ENCODE results near the gene MTRF1. TPM values are rescaled to one million over a fixed set of nuclear protein-coding genes. Genes with fewer than 3 reads are reported as not detected.

The MTRF1 gene
- total and polyA plus RNA-seq, 2 of the 4 experiments (the other 2 are of a cell fraction), result 9.7 to 12.4 TPM

DNA sequence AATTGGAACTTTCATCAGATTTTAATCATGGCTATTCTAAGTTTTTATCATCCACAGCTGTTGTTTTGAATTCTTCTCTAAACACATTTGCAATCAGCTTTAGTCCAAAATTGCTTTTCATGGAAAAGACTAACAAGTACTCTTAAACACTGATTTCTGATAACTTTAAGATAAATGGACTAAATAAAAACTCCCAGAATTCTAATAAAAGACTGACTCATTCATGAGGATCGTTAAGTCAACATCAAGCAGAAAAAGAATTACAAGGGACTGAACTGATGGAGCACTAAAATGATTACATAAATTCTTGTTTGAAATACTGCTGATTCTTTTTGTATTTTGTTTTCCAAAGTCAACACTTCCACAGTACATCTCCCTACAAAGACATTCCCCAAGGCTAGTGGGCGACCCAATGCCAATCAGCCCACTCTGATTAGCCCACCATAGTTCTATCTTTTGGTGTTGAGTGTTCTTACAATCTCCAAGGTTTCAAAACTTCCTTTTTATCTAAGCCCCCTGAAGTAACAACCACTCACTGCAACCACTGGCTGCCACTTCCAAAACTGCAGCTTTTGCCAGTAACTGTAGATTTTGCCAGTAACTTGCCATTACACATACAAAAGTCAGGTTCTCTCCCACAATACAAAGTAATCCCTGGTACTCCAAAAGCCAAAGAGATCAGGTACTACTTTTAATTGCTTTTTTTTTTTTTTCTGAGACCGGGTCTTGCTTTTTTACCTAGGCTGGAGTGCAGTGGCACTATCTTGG lies 33.7 kb upstream of the MTRF1 start:
- H2AK5ac ChIP-seq (ENCODE audit: low read depth, low read length), result no peak overlapping the region
- no peak overlapping the region for H4K5ac ChIP-seq (ENCODE audit: low read depth, low read length)
- no peak overlapping the region for H3K4me3 ChIP-seq (ENCODE audit: insufficient read depth, low read depth, low read length)
- H4K91ac ChIP-seq (ENCODE audit: insufficient read depth, low read depth, low read length), result no peak overlapping the region
- ChIA-PET CTCF (no interaction called here), POLR2A (ENCODE audit: unreplicated experiment) (no interaction called here)
- no peaks in the 10 kb centered on the region for H3K9me3 ChIP-seq (ENCODE audit: control insufficient read depth, insufficient read depth, low read length)
- H2BK15ac ChIP-seq (ENCODE audit: low read depth, low read length), result no peak overlapping the region
- no peak for ATAC-seq (ENCODE audit: low read depth)
- no peak overlapping the region for H3K56ac ChIP-seq (ENCODE audit: extremely low read depth, insufficient read depth, low read length)
- no peaks in the 10 kb centered on the region for H3K36me3 ChIP-seq (ENCODE audit: control insufficient read depth, insufficient read depth, low read length)
- no peak overlapping the region for H2AFZ ChIP-seq (replicated peaks; ENCODE audit: low read length, poor library complexity)
- H3K79me1 ChIP-seq (ENCODE audit: low read depth in 1 of 2, low read length in 2 of 2), result no peaks in the 10 kb centered on the region
- WGBS, 2 experiments (ENCODE audit: extremely low coverage in 2 of 2, insufficient read length in 1 of 2), result no CpG with 5 or more reads among the region's 3 CpGs
- H3K27ac ChIP-seq (ENCODE audit: insufficient read depth, low read length), result no peak overlapping the region
- no peak overlapping the region for H3K4ac ChIP-seq (ENCODE audit: low read depth, low read length)
- no peak overlapping the region for H3K23ac ChIP-seq (ENCODE audit: low read depth, low read length)
- no peak overlapping the region for H4K8ac ChIP-seq (ENCODE audit: low read depth in 2 of 2, low read length in 2 of 2)
- TF ChIP-seq RCOR1 (IDR thresholded peaks at IDR 0.05; ENCODE audit: insufficient replicate concordance, low read length) (no peak), MXI1 (IDR thresholded peaks at IDR 0.05; ENCODE audit: borderline replicate concordance, low read depth, low read length) (no peak), FOS (IDR thresholded peaks at IDR 0.05; ENCODE audit: low read depth, low read length) (no peak), MAZ (IDR thresholded peaks at IDR 0.05; ENCODE audit: borderline replicate concordance, low read depth, low read length) (no peak), MAFK (IDR thresholded peaks at IDR 0.05; ENCODE audit: low read depth, low read length) (no peak), BHLHE40 (IDR thresholded peaks at IDR 0.05; ENCODE audit: low read depth, low read length) (no peak)
- TF ChIP-seq, protein P1, sequence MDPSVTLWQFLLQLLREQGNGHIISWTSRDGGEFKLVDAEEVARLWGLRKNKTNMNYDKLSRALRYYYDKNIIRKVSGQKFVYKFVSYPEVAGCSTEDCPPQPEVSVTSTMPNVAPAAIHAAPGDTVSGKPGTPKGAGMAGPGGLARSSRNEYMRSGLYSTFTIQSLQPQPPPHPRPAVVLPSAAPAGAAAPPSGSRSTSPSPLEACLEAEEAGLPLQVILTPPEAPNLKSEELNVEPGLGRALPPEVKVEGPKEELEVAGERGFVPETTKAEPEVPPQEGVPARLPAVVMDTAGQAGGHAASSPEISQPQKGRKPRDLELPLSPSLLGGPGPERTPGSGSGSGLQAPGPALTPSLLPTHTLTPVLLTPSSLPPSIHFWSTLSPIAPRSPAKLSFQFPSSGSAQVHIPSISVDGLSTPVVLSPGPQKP (IDR thresholded peaks at IDR 0.05; ENCODE audit: borderline replicate concordance, low read depth, low read length), result no peak
- no peak overlapping the region for H3K9ac ChIP-seq (ENCODE audit: low read depth, low read length)
- no peak for DNase-seq
- no peaks in the 10 kb centered on the region for H3K4me1 ChIP-seq (ENCODE audit: control insufficient read depth, insufficient read depth, low read length)
- H2BK120ac ChIP-seq (ENCODE audit: low read depth, low read length), result no peak overlapping the region
- H2BK20ac ChIP-seq (ENCODE audit: low read depth, low read length), result no peak overlapping the region
- H3K9me1 ChIP-seq (ENCODE audit: insufficient read depth, low read length), result no peaks in the 10 kb centered on the region
- no peak overlapping the region for H3K18ac ChIP-seq (ENCODE audit: low read depth, low read length)
- no peak overlapping the region for H3K14ac ChIP-seq (replicated peaks; ENCODE audit: low read depth, low read length)
- in situ Hi-C loops (cut with MboI; ENCODE audit: low sequenced_read_pairs) (no loop called here), intact Hi-C loops (cut with micrococcal nuclease) (no loop called here), dilution Hi-C loops (cut with HindIII; ENCODE audit: low sequenced_read_pairs, unreplicated experiment) (no loop called here)
- no TSS peak for BruUV-seq (replicated peaks)
- no peak overlapping the region for H2AK9ac ChIP-seq (replicated peaks; ENCODE audit: low read depth, low read length, poor library complexity)
- no peak overlapping the region for H3K4me2 ChIP-seq (ENCODE audit: low read depth, low read length)
- H4K20me1 ChIP-seq (ENCODE audit: insufficient read depth, low read length), result no peaks in the 10 kb centered on the region
- H2BK5ac ChIP-seq (ENCODE audit: low read depth, low read length, poor library complexity, severe bottlenecking), result no peak overlapping the region
- no peaks in the 10 kb centered on the region for H3K27me3 ChIP-seq (ENCODE audit: control insufficient read depth, insufficient read depth, low read length)

Data from IMR-90 (cell line).